ENCODE data around the gene ECSIT.
"Not testable (repeated sequence)": the region's sequence is repeated elsewhere in the genome, so short reads cannot be mapped to it uniquely, and the experiment has no call there.

The ECSIT gene

DNA sequence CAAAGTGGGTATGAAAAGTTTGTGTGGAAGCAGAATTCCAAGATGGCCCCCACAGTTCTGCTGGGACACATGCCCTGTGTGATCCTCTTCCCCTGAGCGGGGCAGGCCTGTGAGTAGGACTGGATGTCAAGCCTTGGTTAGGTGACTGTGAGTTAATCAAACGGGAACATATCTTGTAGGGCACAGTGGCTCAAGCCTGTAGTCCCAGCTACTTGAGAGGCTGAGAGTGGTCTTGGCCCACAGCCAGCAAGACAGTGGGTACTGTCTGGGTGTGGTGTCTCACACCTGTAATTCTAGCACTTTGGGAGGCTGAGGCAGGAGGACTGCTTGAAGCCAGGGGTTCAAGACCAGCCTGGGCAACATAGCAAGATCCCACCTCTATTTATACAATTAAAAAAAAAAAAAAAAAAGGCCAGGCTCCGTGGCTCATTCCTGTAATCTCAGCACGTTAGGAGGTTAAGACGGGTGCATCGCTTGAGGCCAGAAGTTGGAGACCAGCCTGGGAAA is 29.7 kb downstream of the ECSIT start:
- DNase-seq: no peak

DNA sequence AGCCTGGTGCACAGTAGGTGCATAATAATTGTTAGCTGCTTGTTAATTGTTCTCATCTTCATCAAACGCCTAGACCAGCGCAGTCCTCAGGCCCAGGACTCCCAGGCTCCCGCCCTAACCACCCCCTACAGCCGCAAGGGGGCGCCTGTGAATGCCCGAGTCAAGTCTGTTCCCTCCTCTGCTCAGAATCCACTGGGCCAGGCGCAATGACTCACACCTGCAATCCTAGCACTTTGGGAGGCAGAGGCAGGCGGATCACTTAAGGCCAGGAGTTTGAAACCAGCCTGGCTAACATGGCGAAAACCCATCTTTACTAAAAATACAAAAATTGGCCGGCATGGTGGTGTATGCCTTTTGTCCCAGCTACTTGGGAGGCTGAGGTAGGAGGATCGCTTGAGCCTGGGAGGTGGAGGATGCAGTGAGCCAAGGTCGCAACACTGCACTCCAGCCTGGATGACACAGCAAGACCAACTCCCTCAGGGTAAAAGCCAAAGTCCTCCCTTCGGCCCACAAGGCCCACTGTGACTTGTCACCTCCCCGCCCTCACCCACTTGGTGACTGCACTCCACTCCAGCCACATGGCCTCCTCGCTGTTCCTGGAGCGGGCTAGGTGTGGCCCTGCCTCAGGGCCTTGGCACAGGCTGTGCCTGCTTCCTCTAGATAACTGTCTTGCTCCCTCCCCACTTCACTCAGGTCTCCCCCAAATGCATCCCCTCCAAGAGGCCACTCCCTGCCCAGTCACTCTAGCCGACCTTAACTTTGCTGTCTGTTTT is 32.4 kb downstream of the ECSIT start:
- DNase-seq: peak; percentile 30

DNA sequence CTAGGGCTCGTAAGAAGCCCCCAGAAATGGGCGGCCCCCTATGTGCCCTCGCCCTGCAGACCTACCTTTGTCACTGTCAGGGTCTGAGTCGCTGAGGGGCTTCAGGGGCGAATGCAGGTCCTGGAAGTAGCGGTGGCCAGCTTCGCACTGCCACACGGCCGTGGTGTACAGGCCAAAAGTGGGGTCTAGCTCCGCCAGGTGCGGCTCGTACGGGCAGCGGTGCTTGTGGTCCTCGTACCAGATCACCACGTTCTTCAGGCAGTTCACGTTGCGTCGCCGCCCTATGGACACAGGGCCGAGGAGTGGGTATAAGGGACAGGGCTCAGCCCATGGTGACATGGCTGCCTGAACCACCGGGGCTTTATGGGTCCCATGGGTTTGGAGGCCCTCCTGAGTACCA is 33.0 kb downstream of the ECSIT start:
- no peak for DNase-seq

DNA sequence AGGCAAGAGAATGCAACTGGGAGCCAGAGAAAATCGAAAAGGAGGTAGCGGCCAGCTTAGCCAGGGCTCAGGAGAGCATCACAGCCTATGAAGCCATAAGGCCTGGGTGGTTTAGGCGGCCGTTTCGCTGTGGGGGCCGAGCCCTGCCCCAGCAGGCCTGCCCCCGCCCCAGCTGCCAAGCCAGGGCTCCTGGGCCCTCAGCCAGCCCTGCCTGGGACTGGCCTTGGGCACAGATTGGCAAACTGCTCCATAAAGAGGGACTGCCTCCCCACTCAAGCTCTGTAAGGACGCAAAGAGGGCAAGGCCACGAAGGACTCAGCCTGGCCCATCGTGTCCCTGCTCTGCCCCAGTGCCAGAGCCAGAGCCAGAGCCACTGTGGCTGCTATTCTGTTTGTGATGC is 33.5 kb downstream of the ECSIT start:
- no peak for DNase-seq

DNA sequence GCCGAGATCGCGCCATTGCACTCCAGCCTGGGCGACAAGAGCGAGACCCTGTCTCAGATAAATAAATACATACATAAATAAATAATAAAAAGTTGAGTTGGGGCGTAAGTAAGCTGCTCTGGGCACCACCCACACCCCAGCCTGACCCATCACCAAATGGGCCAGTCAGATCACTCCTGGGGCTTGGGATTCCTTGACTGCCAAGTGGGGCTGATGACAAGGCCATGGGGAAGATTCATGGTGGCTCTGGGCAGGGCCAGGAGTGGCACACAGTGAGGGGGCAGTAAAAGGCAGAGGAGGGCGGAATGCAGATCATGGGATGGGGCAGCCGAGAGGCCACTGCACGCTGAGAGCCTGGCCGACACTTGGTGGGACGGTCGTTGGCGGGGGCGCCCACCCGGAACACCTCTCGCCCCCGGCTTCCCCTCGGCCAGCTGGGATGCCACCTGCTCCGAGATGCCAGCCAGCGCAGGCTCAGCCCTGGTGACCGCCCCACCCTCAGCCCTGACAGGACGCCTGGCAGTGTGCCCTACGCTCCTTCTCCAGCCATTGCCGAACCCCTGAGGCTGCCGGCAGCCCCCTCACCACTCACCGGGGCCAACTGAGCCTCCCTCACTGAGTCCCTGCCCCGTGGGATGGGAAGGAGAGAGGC is 34.2 kb downstream of the ECSIT start:
- no peak for DNase-seq

DNA sequence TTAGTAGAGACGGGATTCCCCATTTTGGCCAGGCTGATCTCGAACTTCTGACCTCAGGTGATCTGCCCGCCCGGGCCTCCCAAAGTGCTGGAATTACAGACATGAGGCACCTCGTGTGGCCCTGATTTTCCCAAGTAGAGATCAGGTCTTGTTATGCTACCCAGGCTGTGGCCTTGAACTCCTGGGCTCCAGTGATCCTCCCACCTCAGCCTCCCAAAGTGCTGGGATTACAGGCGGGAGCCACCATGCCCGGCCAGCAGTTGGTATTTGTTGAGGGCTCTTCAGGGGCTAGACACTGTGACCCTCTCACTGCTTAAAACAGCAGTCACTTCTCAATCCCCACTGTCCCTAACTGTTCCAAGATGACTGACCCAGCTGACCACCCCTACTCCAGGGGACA is 39.6 kb downstream of the ECSIT start:
- no peak for DNase-seq

DNA sequence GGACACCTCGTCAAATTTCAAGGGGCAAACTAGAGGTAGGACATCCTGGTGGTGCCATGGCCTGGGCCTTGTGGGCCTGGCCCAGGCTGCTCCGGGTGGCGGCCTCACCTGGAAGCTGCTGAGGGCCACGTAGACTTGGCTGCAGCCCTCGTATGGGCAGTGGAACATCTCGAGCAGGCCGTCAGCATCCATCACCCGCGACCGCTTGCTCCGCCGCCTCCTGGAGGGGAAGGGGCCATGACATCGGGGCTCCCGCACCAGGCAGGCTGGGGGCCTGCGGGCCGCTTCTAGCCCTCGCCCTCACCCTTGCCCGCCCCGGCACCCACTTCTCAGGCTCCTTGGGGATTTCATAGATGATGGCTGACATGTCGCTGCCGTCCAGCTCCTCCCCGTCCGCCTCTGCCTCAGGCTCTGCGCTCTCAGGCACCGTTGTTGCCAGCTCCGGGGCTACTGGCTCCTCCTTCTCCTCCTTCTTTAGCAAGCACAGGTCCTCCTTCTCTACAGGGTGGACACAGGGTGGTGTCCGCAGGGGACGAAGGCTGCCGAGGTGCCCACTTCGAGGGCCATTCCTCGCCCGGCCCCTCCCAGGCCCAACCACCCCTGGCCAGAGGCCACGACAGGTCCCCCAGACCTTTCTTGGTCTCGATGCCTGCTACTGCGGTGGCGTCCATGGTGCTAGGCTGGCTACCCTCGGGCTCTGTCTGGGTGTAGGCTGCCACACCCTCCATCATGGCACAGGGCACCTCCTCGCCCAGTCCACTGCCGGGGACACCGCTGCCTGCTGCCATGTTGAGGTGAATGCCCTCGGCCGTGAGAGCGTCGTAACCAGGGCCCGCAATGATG is 42.1 kb downstream of the ECSIT start:
- DNase-seq: no peak

DNA sequence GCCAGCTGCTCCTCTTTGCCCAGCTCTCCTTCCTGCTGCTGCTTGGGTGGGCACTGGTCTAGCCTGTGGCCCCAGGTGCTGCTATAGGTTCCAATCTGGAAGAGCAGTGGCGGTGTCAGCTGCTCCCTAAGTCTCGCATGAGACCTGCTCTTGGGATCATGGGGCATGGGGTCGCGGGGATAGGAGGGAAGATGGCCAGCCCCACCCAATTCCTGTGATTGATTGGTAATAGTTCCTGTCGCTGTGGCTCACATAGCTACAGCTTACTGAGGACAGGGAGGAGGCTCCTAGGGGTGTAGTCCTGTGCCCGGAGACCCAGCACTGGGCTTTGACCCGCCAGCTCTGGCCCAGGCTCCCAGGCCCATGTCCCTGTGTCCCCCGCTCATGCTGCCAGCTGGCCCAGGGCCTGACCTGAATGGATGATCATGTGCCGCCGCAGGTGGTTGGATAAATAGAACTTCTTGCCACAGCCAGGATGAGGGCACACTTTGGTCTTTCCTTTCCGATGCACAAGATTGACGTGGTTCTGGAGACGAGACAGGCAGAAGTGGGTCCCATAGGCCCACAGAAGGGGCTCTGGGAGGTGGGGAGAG is 43.6 kb downstream of the ECSIT start:
- no peak for DNase-seq

DNA sequence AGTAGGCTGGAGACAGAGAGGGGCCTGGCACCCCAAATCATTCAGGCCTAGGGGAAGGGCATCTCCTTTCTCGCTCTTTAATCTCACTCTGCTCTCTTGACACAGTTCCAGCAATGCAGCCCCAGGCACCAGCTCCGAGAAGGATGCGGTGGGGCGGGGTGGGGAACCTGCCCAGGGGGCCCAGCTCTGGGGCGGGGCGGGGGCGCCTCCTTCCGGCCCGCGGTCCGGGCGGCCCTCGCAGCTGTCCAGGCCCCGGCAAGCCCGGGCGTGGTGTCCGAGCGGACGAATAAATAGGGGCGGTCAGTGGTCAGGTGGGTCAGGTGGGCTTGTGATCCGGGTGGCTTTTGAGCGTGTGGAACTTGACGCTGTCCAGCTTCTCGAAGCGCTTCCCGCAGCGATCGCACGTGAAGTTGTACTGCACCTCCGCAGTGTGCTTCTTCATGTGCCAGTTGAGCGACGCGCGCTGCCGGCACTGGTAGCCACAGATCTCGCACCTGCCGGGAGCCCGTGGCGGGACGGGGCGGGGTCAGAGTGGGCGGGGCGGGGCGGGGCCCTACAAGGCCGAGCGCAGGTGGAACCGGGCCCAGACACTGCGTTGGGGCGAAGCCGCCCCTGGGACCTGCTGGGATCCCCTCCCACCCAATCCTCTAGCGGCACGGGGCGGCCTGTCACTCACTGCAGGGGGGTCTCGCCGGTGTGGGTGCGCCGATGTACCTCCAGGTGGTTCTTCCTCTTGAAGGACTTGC is 45.4 kb downstream of the ECSIT start:
- DNase-seq: no peak

DNA sequence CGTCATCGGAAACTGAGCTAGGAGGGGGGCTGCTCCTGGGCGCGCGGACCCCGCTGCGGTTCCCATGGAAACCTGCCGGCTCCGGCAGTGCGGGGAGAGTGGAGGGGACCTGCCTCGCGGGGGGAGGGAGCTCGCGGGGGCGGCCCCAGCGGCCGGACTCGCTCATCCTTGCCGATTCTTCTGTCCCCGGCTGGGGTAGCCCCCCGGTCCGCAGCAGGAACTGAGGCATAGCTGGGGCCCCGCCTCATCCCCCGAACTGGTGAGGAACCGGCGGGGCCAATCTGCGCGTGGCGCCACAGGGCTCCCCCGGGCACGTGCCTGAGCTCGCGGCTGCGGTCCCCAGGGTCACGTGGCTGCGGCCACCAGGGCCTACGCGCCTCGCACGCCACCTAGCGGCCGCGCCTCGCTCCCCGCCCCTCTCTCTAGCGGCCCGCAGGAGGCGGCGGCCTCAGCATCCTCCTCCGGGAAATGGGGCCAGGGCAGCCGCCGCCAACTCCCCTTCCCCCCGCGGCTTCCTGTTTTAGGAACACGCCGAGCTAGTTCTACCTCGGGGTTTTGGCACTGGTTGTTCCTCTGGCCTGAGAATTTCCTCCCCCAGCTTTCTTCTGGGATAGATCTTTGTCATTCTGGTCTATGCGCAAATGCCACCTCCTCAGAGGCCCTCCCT is 46.4 kb downstream of the ECSIT start:
- peak; percentile 68 for DNase-seq

DNA sequence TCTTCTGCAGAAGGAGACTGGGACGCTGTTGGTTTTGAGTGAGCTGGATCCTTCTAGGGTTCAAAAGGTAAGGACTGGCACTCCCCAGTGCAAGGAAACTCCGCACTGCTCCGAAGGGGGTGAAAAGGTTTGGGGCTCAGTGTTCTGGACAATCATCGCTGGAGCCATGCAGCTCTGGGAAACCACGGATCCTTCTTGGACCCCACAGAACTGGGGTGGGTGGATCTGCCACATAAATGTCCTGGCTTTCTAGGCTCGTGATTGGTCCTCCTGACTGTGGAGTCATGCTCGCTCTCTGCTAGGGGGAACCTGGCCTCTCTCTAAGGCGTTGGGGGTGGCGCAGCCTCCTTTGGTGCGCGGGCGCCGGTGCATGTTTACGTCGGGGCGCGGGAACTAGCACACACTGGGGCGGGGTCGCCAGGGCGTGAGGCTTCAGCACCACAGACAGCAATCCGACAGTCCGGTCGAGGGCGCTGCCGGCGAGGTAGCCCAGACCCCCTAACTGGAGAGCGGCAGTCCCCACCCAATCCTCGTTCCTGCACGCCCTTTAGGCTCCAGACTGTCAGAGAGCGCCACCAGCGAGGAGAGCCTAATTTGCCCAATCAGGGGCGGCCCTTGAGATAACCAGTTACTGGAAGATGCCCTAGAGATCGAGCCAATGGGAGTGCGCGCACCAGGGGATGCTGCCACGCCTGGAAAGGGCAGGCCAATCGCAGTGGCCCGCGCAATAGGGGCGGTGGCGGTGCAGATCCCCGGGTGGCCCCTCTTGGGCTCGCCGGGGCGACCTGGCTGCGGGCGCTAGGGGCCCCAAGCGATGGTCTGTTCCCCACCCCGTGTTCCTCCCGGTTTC is 47.2 kb downstream of the ECSIT start:
- DNase-seq: peak; percentile 95

DNA sequence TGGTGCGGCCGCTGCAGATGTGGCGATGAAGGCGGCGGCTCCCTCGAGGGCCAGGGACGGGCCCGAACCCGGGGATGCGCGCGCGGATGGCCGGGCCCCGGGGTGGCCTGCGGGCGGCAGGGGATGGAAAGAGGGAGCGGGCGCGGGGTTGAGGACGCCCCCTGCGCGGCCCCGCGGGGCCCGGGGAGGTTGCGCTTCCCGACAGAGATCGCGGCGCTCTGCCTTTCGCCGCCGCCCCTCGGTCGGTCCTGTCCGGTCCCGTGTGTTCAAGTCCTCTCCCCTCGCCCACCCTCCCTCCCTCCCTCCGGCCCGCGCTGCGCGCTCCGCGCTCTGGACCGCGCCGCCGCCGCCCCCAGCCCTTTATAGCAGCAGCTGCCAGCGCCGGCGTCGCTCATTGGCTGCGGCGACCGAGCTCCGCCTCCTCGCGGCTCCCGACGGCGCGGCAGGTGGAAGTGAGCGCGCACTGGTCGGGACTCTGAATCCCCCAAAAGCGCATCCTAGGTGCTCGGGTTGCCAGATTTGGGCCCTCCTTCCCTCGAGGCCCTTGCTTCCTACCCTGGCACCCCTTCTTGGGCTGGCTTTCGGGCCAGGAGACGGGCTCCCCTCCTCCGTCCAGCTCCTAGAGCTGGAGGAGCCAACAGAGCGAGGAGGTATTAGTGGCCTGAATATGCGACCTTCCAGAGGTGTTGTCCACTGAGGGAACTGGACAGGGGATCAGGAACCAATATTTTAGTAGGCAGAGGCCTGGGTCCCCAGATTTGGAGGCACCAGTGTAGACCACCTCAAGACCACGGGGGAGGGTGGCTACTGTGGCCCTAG is 48.0 kb downstream of the ECSIT start, which contains the start of gene ELAVL3:
ELAVL3 (minus strand) TSS at position 332 of the 819 bp plus-strand sequence. CDS start 438 bp downstream, outside the sequence.
- peak; percentile 35 for DNase-seq

DNA sequence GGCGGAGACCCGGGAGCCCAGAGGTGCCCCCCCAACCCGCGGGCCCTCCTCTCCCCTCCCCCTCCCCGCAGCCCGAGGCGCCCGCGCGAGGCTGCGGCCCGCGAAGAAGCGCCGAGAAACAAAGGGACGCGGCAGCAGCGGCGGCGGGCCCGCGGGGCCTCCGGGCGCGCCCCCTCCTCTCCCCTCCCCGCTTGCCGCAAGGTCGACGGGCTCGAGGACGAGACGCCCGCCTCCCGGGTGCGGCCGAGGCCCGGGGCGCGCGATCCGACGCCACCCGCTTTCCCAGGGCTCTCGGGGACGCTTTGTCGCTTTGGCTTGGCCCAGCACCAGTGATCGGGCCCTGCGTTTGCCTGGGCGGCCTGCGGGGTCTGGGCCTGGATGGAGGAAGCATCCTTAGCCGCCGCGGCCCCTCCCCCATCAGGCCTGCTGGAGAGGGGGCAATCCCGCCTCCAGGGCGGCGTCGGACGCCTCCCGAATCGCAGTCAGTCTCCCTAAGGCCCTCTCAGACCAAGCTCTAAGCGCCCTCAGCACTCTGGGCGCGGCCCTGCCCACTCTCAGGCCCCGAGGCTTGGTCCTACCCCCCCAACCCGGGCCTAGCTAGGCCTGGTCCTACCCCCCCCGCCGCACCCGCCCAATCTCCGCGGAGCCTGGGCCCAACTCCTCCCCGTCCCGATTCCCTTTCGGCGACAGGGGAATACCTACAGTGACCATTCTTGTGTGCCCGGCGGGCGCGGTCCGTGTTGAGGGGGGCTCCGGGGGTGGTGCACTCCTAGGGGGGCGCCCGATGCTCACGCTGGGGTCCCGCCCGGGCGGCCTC is 48.8 kb downstream of the ECSIT start:
- no peak for DNase-seq

DNA sequence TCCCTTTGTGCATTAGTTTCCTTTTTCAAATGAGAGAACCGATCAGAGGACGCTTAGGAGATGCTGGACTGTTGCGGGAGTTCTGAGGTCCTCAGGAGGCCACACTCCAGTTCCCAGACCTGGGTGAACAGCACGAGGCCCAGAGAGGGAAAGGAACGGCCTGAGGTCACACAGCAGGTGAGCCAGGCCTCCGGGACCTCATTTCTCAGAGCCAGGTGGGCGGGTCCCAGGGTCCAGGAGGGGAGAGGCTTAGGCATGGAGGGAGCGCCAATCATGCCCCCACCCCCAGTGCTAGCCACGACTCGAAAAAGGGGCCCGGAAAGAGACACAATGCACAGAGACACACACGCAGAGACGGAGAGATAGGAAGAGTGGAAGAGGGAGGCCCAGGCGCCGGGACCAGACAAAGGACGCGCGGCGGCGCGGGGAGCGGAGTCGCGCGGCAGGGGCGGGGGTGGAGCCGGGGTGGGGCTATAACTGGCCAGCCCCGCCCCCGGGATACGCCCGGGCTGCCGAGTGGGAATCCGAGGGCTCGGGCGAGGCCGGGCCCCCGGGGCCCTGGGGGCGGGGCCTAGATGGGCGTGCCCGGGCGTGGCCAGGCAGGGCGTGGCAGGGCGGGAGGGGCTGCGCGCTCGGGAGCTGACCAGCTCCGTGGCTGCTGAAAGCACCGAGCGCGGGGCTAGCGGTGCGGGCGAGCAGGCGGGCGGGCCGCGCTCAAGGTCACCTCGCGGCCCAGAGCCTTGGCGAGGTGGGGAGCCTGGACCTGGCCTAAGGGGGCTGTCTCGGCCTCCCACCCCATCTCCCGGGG is 49.6 kb downstream of the ECSIT start:
- DNase-seq: no peak

DNA sequence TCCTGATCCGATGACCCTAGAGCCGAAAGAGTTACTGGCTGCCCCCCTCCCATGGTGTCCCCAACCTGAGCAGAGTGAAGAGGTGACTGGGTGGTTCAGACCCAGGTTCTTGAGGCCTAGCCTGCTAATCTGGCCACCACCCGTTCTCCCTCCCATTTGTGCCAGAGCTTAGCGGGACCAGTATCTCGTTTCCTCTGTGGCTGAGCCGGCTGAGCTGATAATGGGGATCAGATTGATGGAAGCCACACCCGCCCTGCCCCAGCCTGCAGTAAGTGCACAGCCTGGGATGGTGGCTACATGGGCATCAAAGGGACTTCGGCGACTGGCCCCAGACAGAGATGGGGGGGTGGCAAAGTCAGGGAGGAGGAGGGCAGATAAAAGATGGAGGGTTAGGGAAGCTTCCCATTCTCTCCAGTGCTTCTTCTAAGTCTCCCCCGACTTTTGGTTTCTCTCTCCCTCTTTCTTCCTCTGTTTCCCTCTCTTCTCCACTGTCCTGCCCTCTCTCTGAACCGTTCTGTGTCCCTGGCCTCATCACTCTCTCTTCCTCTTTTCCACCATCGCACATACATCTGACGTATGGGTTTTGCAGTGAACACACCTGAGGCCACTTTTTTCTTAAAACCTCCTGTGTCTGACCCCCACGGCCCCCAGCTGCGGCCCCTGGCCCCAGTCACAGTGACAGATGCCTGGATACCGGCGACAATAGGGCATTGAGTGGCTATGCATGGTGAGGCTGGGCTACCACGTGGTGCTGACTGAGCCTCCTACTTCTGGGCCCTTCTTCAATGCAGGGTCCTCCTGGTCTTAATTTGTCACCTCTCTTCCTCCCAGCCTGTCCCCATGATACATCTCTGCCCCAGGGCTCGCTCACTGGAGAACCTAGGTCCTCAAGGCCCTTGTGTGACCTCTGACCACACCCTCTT is 50.5 kb downstream of the ECSIT start:
- DNase-seq: no peak

DNA sequence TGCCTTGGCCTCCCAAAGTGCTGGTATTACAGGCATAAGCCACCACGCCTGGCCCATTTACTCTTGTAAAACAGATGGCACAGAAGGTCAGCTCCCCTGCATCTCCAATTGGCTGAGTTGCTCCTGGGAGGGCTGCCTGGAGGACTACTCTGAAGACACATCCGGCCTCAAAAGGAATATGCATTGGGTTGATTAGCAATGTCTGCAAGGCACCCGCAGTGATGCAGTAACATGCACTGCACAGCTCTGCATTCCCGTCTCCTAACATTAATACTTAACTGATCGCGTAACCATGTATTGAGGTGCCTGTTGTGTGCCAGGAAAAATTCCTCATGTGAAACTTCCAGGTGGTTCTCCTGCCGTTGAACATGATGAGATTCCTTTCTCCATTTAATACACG is 53.1 kb downstream of the ECSIT start:
- DNase-seq: no peak

DNA sequence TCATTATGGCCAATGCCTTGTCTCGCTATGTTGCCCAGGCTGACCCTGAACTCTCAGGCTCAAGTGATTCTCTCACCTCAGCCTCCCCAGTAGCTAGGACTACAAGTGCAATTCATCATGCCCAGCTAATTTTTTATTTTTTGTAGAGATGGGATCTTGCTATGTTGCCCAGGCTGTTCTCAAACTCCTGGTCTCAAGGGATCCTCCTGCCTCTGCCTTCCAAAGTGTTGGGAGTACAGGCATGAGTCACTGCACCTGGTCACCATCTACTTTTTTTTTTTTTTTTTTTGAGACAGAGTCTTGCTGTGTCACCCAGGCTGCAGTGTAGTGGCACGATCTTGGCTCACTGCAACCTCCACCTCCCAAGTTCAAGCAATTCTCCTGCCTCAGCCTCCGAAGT is 53.6 kb downstream of the ECSIT start:
- not testable (repeated sequence) for DNase-seq

All from NCI-H446 treated with DMSO at 0.1 percent for 48 hours (cell line).